Cardiac septum (tissue), 1 donor: ENCODE measurements around the gene AATK. TPM values are rescaled to one million over a fixed set of nuclear protein-coding genes. Genes with fewer than 3 reads are reported as not detected.

Experiments used
- DNase-seq: peaks from one replicate; pipeline ENCODE4 v3.0.0-alpha.2; 2020; ENCODE audit warnings: low spot score
- intact Hi-C: fragments of 100-400 bp; cut with DNase I; formaldehyde crosslinking; loops from one replicate; pipeline ENCODE4 v1.14.0; 2022
- total RNA-seq: library from RNA; stranded (reverse); fragmentation: NEBNext Ultra II Directional; extraction: Animal tissue kit (Norgen Biotek cat#: 25700); gene quantifications from one replicate; pipeline ENCODE4 v1.2.1, GENCODE V29; 2021
- donor health status: DM: no; HTN: no; CAD: no.

Gene AATK
- total RNA-seq, 1 donor from 2014 or later = 9.3 TPM

DNA sequence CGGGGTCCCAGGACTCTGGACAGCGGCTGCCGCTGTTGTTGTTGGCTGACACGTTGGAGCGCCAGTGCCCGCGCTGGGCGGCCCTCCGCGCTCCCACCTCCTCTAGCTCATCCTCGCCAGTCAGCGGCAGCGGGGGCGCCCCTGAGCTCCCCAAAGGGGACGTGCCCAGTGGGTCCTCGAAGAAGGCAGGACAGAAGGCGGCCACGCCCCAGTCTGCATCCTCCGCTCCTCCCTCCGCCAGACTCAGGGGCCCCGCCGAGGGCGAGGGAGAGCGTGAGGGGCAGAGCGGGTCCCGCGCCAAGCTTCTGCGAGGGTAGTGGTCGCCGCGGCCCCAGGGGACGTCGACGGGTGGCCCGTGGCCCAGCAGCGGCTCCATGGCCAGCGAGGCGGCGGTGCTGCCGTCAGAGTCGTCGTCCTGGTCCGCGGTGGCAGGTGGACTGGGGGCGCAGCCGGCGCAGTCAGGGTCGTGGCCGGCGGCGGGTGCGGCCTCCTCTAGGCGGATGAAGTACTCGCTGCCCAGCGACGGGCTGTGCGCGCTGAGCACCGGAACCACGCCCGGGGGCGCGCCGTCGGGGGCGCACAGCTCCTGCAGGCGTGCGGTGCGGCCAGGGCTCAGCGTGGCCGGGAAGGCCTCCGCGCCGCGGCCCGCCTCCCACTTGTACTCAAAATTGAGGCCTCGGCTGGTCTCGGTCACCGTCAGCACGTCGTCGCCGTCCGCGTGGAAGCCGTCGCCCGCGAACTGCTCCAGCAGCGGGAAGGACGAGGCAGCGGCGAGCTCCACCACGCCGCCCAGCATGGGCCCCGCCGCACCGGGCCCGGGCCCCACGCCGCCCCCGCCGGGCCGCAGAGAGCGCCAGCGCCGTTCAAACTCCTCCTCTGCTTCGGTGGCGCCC, 43.9 kb downstream of the AATK start:
- DNase-seq = no peak
- intact Hi-C loops = no loop called here

DNA sequence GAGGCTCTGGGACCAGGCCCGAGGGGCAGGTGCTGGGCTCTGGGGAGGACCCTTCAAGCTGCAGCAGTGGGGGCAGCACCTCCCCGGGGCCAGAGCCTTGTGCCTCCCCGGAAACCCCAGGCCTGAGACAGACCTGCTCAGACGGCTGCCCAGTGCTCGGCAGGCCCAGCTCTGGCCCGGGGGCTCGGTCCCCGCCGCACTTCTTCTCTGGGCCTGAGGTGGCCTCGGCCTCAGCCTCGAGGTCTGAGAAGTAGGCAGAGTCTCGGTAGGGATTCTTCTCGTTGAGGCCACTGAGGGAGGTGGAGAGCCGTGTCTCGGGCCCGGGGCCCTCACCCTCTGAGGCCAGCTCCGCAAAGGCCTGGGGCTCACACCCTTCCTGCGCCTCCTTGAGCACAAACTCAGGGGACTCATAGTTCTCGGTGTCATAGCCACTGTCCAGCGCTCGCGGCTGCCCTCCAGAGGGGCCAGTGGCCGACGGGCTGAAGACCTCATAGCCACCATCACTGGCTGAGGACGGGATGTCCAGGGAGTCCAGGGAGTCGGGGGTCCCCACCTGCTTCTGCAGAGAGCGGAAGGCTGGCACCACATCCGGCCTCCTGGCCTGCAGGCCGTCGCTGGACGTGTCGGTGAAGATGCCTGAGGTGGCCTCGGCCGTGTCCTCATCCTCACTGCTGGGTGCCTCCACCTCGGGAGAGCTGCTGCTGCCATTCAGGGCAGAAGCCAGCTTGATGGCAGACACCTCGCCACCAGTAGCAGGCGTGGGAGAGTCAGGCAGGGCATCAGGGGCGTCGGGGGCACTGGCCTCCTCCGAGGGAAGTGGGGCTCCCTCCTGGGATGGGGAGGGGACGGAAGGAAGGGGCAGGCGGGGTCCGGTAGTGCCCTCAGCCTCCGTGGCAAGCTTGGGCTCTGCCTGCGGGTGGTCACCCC, 45.1 kb downstream of the AATK start:
- intact Hi-C loops = no loop called here
- DNase-seq = no peak

DNA sequence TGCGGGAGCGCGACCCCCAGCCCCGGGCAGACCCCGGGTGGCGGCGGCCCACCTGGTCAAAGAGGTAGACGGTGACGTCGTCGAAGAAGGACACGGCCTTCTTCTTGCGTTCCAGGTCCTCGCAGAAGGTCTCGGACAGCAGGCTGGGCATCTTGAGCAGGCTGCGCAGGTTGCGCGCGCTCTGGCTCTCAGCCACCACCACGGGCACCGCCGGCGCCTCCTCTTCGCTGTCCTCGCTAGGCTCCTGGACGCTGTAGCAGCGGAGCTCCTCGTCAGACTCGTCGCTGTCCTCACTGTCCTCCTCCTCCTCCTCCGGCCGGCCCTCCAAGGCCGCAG, 45.9 kb downstream of the AATK start:
- intact Hi-C loops = no loop called here
- no peak for DNase-seq

DNA sequence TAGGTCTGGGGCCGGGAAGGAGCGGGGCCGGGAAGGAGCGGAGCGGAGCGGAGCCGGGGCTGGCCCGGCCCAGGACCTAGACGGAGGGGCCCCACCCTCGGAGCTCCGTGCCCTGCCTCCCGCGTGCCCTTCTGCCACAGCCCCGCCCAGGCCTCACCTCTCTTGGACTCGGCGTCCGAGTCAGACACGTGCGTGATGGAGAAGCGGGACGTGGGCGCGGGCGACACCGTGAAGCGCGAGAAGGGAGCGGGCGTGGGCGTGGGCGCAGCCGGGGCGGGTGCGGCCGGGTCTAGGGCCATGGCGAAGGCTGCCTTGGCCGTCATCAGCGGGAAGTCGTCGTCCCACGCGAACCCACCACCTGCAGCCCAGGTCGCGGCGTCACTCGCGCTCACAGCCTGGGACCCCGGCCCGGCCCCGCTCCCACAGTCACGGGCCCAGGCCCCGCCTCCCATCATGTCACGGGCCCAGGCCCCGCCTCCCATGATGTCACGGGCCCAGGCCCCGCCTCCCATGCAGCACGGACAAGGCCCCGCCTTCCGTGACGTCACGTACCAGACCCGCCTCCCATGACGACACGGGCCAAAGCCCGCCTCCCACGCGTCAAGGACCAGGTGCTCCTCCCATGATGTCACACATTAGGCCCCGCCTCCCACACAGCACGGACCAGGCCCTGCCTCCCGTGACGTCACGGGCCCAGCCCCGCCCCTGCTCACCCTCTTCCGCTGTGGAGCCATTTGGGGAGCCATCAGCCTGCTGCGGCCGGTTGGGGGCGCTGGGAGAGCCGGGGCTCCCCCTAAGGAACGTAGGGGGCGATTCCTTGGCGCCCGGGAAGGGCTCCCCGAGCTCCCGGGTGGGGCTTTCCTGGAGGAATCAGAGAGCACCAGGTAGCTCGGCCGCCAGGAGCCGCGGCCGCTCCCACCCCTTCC, 46.5 kb downstream of the AATK start:
- intact Hi-C loops = no loop called here
- DNase-seq = peak; percentile 88

DNA sequence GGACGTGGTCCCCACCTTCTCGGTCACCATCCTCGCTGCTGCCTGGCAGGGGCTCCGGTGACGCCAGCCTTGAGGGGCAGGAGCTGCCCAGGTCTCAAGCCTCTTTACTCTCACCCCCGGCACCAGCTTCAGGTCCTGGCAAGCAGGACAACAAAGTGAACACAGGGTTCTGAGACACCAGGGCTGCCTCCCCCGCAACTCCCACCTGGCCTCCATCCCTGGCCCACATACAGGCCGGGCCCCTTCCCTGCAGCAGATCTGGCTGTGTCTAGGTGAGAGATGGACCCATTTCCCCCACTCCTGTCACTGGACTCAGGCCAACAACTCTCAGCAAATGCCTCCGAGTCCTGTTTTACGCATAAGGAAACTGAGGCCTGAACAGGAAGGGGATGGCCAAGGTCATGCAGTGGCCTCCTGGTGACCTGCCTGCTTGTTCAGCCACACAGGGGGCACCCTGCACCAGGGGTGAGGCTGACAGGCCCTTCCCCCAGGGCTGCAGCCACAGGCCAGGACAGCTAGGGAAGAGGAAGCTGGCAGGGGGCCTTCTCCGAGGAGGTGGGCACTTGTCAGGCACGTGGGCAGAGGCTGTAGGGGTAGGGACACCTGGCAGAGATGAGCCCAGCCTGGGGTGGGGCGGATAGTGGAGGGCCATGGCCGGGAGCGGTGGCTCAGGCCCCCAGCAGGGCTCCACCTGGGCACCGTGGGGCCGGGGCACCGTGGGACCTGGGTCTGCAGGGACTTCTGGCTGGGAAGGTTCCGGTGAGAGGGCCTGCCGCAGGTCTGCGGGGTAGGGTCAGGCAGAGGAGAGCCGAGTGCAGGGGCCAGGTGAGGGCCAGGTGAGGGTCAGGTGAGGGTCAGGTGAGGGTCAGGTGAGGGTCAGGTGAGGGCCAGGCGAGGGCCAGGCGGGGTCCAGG, 47.5 kb downstream of the AATK start:
- DNase-seq = no peak
- intact Hi-C loops = no loop called here

DNA sequence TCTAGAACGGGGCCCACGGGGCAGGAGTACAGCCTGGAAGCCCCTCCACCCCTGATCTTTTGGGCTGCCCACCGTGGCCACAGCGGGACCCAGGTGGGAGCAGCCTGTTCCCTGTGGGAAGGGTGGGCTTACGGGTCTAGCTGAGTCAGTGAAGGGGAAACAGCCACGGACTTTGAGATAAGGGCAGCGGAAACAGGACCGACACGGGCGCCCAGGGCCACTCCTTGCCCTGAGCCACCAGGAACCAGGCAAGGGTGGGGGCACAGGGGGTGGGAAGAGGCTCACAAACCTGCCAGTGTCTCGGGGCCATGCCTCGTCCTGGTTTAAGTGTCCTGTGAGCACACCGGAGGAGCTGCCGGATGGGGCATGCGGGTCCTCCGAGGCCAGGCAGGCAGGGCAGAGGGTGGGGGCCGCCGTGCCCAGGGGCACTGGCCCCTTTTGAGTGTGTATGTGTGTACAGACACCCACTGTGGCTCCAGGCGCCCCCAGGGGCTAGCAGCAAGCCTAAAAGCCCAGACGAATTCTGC, 48.3 kb downstream of the AATK start:
- no peak for DNase-seq
- intact Hi-C loops = no loop called here

DNA sequence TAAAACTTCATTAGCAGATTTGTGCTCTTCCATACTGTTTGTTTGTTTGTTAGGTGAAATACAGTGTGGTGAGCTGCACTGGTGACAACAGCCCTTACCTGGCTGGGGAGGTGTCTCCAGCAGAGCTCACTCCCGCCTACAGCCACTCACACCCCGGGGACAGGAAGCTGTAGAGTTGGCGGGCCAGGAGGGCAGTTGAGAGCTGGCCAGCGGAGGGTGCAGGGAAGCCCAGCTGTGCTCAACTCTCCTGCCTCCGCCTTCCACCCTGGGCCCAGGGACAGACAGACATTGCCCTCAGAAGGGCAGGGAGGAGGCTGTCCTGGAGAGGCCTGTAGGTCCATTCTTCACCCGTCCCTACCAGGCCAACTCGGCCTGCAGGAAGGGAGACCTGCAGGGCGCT, 49.3 kb downstream of the AATK start:
- DNase-seq = no peak
- intact Hi-C loops = no loop called here

DNA sequence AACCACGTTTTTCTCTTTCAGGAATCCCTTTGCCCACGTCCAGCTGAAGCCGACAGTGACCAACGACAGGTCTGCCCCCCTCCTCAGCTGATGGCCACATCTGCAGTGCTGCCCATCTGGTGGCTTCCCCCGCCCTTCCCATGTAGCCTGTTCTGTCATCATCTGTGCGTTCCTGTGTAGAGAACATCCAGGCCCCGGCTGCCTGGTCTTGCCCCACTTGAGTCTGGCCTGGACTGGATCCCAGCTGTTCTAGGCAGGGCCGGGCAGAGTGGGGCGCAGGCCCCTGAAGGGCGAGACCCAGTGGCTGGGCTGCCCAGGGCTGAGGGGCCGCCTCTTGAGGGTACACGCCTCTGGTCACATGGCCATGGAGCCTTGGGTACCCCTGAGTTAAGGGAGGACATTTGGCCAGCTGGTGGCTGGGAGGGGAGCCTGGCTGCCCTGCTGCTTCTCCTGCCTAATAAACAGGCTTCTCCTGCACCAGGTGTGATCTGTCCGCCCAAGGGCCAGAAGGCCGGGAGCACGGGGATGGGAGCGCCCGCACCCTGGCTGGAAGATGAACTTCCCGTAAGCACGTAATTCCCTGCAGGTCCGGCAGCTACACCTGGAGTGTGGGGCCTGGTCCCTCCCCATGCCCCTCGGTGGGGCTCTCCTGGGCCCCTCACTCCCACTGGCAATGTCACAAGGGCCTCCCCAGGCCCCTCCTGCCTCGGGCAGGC, 50.1 kb downstream of the AATK start:
- intact Hi-C loops = no loop called here
- no peak for DNase-seq

DNA sequence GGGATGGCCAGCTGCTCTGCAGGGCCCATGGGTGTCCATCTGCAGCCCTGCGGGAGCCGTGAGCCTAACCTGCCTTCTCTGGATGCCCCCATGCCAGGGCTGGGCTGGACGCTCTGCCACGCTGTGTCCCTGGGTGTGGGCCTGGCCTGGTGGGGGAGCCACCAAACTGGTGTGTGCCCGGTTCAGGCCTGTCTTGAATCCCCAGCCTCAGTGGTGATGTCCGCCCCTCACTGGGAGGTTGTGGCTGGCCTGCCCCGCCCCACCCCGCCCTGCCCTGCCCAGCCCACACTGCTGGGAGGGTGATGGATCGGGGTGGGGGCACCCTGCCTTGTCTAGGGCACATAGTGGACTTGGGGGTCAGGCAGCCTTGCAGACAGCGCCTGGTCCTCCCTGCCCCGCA, 50.8 kb downstream of the AATK start:
- no peak for DNase-seq
- intact Hi-C loops = no loop called here

DNA sequence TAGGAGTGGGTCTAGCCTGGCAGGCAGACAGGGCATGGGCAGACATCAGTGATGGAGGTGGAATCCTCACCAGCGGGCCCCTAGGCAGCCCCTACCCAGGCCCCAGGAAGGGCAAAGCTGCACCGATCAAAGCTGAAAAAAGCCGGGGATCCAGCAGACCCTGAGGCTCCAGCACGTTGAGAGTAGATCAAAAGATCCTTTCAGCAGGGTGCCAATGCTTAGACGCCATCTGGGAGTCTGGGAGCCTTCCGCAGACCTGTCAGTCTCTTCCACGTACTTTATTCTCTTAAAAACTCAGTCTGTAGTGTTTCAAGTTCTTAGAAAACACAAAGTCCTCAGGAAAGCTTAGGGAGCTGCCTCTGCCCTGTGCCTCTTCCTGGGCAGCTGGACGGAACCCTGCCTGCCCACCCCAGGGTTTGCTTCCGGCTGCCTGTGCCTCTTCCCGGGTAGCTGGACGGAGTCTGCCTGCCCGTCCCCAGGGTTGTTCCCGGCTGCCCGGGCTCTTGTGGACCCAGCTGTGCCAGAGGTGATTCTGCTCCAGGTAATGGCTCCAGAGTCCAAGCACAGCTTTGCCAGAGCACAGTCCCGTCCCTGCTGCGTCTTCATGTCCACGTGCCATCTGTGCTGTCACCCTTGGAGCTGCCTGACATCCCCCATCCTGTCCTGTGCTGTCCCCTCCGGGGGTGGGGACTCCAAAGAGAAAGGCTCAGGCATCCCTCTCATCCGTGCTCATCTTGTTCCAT, 51.5 kb downstream of the AATK start:
- intact Hi-C loops = no loop called here
- no peak for DNase-seq

DNA sequence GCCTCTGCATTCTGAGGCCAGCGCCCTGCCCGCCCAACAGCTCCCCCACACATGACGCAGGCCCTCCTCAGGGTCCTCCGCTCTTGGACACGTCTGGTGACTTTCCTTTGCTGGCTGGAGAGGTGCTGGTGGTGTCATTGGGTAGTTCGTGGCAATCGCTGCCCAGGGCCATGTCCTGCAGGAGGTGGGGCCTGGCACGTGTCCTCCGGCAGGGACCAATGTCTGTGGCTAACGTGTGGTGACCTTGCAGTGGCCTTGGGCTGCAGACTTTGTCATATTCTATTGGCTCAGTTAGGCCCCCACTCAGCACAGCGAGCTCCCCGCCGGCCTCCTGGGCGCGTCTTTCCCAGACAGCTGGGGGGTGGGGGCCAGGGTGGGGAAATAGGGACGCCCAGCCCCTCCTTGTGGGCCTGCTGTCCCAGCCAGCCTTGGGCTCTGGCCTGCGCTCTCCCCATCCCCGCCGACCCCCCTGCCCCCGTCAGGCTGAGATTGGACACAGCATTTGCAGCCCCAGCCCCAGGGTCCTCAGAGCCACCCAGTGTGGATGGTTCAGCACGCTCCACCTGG, 52.8 kb downstream of the AATK start:
- DNase-seq = no peak
- intact Hi-C loops = no loop called here

DNA sequence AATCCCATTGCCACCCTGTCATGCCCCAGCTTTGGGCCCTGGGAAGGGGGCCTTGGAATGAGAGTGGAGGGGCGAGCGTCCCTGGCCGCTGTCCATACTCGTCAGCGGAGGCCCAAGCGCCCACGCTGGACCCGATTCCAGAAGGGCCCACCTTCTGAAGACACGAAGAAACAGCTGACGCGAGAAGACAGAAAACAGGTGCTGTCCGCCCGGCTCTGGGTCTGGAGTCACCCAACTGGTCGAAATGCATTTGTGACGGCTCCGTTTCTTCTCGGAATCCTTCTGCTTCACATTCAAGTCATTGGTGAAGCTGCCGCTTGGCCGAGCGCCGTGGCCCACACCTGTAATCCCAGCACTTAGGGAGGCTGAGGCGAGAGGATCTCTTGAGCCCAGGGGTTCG, 53.6 kb downstream of the AATK start:
- no peak for DNase-seq
- intact Hi-C loops = no loop called here

DNA sequence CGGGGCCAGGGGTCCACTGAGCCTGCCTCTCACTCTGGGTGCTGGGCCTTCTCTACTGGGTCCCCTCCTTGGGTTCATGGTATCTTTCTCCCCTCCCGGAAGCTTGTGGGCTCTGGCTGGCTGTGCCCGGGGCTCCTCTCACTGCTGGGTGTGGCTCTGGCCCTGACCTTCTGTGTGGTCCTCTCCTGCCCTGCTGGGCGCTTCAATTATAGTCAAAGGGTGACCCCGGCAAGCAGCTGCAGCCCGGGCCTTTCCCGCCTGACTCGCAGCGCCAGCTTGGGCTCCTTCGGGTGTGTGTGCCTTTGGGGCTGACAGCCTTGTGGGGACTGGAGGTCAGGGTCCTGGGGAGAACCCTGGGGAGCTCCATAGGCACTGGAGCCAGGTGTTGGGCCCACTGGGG, 55.0 kb downstream of the AATK start:
- intact Hi-C loops = no loop called here
- DNase-seq = no peak

DNA sequence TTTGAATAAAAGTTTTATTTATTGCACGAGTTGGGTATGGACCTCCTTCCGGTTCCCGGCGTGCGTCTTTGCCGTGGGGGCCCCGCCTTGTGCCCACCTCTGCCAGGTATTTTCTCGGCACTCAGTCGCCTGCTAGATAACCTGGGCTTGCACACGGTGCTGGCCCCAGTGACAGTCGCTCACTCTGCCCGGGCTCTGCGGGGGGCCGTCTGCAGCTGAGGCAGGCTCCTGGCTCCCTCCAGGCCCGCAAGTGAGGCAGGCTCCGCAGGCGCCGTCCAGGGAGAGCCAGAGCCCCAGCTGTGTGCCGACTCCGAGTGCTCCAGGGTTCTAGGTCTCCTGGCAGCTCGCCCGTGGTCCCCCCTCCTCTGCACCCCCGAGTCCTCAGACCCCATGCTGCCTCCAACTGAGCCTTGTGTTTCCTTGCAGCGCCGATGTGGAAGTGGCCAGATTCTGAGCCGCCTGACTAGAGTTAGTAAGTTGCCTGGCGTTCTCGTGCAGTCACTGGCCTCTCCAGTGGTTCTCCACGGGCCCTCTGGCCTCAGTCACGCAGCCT, 55.5 kb downstream of the AATK start:
- no peak for DNase-seq
- intact Hi-C loops = no loop called here

DNA sequence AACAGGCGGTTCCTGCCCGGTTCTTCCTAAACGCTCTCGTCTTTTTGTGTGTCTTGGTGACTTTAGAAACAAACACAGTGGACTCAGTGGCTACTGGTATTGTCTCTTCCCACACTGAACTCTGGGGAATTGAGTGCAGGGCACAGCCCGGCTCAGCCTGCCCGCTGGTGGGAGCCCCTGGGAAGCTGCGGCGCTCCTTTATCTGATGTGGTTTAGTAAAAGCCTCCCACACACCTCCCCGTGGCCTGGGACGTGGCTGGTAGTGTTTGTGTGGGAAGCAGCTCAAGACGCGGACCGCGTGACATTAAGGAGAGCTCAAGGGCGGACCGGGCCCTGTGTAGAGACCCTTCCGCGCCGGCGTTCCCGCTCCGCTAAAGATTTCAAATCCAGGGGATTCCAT, 56.1 kb downstream of the AATK start:
- DNase-seq = no peak
- intact Hi-C loops = no loop called here

DNA sequence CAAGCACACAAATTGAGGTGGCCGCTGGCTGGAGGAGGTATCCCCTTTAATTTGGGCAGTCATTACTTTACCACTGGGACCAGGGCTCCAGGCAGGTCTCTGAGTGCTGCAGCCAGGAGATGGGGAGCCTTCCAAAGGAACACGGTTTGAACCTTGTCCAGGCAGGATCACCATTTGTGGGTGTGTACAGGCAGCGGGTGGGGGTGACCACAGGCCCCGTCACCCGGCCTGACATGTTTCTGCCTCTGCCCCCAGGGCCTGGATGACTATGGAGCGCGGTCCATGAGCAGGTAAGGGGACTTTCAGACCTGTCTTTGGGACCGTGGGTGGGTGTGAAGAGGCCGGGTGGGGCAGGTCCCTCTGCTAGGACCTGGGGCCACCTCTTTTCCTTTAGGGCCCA, 57.8 kb downstream of the AATK start:
- DNase-seq = no peak
- intact Hi-C loops = no loop called here

DNA sequence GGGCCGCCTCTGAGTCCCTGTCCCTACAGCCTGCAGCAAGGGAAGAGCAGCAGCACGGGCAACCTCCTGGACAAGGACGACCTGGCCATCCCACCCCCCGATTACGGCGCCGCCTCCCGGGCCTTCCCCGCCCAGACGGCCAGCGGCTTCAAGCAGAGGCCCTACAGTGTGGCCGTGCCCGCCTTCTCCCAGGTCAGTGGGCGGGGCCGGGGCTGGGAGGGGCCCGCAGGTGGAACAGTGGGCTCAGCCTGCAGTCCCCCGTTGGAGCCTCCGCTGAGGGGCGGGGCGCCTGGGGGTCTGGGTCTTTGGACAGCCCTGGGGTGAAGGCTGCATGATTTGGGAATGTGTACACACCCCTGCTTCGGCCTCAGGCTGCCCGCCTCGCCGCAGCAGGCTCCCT, 59.3 kb downstream of the AATK start:
- intact Hi-C loops = no loop called here
- DNase-seq = no peak
